ENCODE results near the gene ZPLD1. TPM values are rescaled to one million over a fixed set of nuclear protein-coding genes. Genes with fewer than 3 reads are reported as not detected.

Gene ZPLD1
- total and polyA plus RNA-seq, 12 donors: 0.04 TPM; not detected in 11

GRCh38 chr3:102480139-102480538 is 45.3 kb downstream of the ZPLD1 start:
- intact Hi-C loops (cut with DNase I): no loop called here
- ATAC-seq: no peak

GRCh38 chr3:102481050-102481449 is 46.2 kb downstream of the ZPLD1 start:
- no peaks in the 10 kb centered on the region for H3K9me3 ChIP-seq
- H3K27me3 ChIP-seq: no peaks in the 10 kb centered on the region
- peaks cover 0 to 7% (median 0%) of the 10 kb centered on the region in 9 donors for H3K4me1 ChIP-seq
- DNase-seq (no peak), ATAC-seq (no peak)
- H3K27ac ChIP-seq: no peak overlapping the region
- intact Hi-C loops (cut with DNase I): no loop called here
- WGBS, 2 donors: 51 to 52% methylated on average over 4 of the region's 4 CpGs
- TF ChIP-seq CTCF (IDR thresholded peaks at IDR 0.05): no peak
- no peaks in the 10 kb centered on the region for H3K36me3 ChIP-seq
- peak overlapping the region in 3 of 10 donors; percentile 10 to 21 (median 17) for H3K4me3 ChIP-seq

More at GRCh38 chr3:102480139-102480538, 45.3 kb downstream of the ZPLD1 start:
- WGBS, 2 donors: 31 to 34% methylated on average over 2 of the region's 2 CpGs
- no peak for TF ChIP-seq CTCF (IDR thresholded peaks at IDR 0.05)
- Histone ChIP-seq H3K4me1 (peaks cover 0 to 7% (median 0%) of the 10 kb centered on the region in 9 donors), H3K27ac (no peak overlapping the region), H3K9me3 (no peaks in the 10 kb centered on the region), H3K36me3 (no peaks in the 10 kb centered on the region), H3K27me3 (no peaks in the 10 kb centered on the region), H3K4me3 (no peak overlapping the region)
- DNase-seq: no peak

DNA sequence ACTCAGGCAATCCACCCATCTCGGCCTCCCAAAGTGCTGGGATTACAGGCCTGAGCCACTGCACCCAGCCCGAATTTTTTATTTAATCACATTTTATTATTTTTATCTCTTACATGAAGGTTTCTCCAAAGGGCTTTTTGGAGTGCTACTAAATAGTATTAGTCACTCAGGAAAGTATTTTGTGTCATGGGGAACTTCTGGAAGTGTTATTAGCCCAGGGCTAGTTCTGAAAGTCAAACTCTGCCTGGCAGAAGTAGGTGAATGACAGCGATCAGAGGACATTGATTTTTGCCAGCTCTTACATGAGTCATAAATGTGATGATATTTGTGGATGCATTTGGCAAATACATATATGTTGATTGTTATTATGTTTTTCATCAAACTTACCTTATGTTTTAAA is 48.7 kb downstream of the ZPLD1 start:
- Histone ChIP-seq H3K4me1 (peaks cover 0 to 7% (median 0%) of the 10 kb centered on the region in 9 donors), H3K4me3 (no peak overlapping the region), H3K36me3 (no peaks in the 10 kb centered on the region), H3K27me3 (no peaks in the 10 kb centered on the region), H3K27ac (no peak overlapping the region), H3K9me3 (no peaks in the 10 kb centered on the region)
- TF ChIP-seq CTCF (IDR thresholded peaks at IDR 0.05): no peak
- intact Hi-C loops (cut with DNase I): no loop called here
- no peak for ATAC-seq
- 84 to 90% methylated on average over 3 of the region's 3 CpGs for WGBS, 2 donors
- no peak for DNase-seq

DNA sequence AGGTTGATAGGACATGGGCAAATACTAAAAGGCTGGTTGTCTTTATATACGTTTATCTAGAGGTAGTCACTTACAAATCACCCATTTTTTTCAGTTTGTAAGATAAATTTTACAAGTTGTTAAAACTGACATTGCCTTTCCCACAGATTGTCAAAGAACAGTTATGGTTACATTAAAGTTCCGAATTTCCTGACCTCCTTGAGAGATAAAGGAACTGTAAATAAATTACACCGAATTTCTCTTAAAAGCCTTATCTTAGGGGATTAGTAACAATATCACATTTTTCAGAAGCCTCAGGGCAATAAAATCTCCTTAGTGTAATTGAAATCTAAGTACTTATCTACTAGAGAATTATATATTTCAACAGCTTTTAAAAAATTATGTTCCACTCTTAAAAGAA is 49.5 kb downstream of the ZPLD1 start:
- Histone ChIP-seq H3K27ac (no peak overlapping the region), H3K27me3 (no peaks in the 10 kb centered on the region), H3K9me3 (no peaks in the 10 kb centered on the region), H3K4me1 (peaks cover 0 to 7% (median 0%) of the 10 kb centered on the region in 9 donors), H3K36me3 (no peaks in the 10 kb centered on the region), H3K4me3 (no peak overlapping the region)
- DNase-seq: no peak
- TF ChIP-seq CTCF (IDR thresholded peaks at IDR 0.05): no peak
- 44 to 55% methylated on average over 3 of the region's 3 CpGs for WGBS, 2 donors
- intact Hi-C loops (cut with DNase I): no loop called here
- ATAC-seq: no peak

Data from heart right ventricle (tissue), 16 donors.